ENCODE results near the gene CASP8AP2. TPM values are rescaled to one million over a fixed set of nuclear protein-coding genes. Genes with fewer than 3 reads are reported as not detected.

The CASP8AP2 gene
- total and polyA plus RNA-seq, 9 of the 15 experiments (the other 6 are each of a cell fraction or from before 2014, with no cell fraction given): 10.6 to 30.0 (median 19.1) TPM

DNA sequence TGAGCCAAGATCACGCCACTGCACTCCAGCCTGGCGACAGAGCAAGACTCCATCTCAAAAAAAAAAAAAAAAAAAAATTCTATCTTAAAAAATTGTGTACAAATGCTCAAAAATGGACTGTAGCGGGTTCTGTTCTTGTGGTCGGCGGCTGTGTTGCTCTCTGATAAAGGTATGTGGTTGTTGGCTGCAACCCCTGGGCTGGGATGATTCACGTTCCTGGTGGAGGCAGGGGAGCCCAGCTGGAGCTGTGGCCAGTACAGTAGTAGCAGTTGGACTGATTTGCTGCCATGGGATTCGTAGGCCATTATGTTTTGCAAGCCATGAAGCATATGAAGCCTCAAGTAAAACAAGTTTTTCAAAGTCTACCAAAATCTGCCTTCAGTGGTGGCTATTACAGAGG, 32.4 kb upstream of the CASP8AP2 start (continued):
- TF ChIP-seq, protein P1, sequence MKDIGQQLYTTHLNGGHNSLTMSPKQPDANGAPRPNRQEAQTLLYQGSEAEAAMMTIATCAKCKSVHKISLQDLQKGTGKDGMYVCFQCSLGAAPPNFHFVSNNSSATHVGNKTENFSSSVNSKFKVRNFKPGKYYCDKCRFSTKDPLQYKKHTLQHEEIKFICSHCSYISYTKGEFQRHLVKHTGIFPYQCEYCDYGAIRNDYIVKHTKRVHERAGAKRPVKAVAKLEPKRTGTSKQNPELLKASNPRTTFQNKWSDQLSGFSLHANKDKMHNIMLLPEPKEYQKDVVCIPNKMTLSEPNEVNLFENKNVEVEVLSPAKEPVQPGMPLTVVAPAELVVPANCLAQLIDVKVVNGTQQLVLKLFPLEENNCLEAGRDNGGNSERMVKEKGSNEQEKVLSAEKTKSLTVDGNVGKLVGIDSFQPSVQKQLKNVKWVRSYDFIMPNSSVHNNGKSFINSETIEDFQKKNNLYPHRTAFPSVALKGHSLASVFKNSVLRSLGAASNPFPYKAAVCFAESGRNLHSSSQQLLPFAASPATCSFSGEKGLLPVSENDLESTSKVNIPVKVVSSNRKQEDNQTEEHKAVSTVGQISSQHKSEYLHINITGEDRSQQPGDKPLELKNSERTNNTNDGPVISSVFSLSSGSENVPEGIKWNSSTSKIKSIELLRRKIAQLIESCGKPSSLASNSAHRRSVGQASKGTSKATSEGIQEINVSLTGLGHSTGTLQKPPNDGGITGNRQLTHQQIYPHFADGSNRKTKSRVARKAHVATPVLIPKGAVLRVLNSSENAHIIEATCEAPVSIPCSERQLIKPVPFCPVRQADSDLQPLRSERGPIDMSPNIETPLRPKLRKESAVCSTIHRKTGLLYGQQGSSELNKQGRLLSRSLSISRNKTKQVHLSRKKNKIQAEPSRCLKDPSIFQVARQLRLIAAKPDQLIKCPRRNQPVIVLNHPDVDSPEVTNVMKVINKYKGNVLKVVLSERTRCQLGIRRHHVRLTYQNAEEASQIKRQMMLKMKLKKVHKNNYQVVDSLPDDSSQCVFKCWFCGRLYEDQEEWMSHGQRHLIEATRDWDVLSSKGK (CRISPR knock-in tag; IDR thresholded peaks at IDR 0.05): no peak
- TF ChIP-seq ZNF57 (CRISPR knock-in tag; IDR thresholded peaks at IDR 0.05) (no peak), ASH1L (IDR thresholded peaks at IDR 0.05; ENCODE audit: borderline replicate concordance, low read depth, partially characterized antibody) (no peak), MYNN (IDR thresholded peaks at IDR 0.05) (no peak), MYNN (CRISPR knock-in tag; IDR thresholded peaks at IDR 0.05) (no peak), ZNF143 (CRISPR knock-in tag; IDR thresholded peaks at IDR 0.05) (no peak), MTA3 (IDR thresholded peaks at IDR 0.05; ENCODE audit: borderline replicate concordance) (no peak), TCF3 (CRISPR knock-in tag; IDR thresholded peaks at IDR 0.05) (peak; percentile 89), DPF2 (IDR thresholded peaks at IDR 0.05) (0 out of 2 replicates have a peak, but pooled peaks have one; percentile 32), FIP1L1 (IDR thresholded peaks at IDR 0.05; ENCODE audit: low read depth, low read length, poor library complexity, severe bottlenecking) (no peak), GABPB2 (CRISPR knock-in tag; conservative IDR thresholded peaks at IDR 0.05) (no peak)
- TF ChIP-seq, protein P2, sequence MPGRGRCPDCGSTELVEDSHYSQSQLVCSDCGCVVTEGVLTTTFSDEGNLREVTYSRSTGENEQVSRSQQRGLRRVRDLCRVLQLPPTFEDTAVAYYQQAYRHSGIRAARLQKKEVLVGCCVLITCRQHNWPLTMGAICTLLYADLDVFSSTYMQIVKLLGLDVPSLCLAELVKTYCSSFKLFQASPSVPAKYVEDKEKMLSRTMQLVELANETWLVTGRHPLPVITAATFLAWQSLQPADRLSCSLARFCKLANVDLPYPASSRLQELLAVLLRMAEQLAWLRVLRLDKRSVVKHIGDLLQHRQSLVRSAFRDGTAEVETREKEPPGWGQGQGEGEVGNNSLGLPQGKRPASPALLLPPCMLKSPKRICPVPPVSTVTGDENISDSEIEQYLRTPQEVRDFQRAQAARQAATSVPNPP (IDR thresholded peaks at IDR 0.05; ENCODE audit: borderline replicate concordance, insufficient read depth, insufficient read length): no peak
- TF ChIP-seq, protein P3, sequence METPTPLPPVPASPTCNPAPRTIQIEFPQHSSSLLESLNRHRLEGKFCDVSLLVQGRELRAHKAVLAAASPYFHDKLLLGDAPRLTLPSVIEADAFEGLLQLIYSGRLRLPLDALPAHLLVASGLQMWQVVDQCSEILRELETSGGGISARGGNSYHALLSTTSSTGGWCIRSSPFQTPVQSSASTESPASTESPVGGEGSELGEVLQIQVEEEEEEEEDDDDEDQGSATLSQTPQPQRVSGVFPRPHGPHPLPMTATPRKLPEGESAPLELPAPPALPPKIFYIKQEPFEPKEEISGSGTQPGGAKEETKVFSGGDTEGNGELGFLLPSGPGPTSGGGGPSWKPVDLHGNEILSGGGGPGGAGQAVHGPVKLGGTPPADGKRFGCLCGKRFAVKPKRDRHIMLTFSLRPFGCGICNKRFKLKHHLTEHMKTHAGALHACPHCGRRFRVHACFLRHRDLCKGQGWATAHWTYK (CRISPR knock-in tag; IDR thresholded peaks at IDR 0.05): no peak
- TF ChIP-seq, protein P4, sequence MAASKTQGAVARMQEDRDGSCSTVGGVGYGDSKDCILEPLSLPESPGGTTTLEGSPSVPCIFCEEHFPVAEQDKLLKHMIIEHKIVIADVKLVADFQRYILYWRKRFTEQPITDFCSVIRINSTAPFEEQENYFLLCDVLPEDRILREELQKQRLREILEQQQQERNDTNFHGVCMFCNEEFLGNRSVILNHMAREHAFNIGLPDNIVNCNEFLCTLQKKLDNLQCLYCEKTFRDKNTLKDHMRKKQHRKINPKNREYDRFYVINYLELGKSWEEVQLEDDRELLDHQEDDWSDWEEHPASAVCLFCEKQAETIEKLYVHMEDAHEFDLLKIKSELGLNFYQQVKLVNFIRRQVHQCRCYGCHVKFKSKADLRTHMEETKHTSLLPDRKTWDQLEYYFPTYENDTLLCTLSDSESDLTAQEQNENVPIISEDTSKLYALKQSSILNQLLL (CRISPR knock-in tag; IDR thresholded peaks at IDR 0.05; ENCODE audit: borderline replicate concordance): no peak
- TF ChIP-seq, protein P5, sequence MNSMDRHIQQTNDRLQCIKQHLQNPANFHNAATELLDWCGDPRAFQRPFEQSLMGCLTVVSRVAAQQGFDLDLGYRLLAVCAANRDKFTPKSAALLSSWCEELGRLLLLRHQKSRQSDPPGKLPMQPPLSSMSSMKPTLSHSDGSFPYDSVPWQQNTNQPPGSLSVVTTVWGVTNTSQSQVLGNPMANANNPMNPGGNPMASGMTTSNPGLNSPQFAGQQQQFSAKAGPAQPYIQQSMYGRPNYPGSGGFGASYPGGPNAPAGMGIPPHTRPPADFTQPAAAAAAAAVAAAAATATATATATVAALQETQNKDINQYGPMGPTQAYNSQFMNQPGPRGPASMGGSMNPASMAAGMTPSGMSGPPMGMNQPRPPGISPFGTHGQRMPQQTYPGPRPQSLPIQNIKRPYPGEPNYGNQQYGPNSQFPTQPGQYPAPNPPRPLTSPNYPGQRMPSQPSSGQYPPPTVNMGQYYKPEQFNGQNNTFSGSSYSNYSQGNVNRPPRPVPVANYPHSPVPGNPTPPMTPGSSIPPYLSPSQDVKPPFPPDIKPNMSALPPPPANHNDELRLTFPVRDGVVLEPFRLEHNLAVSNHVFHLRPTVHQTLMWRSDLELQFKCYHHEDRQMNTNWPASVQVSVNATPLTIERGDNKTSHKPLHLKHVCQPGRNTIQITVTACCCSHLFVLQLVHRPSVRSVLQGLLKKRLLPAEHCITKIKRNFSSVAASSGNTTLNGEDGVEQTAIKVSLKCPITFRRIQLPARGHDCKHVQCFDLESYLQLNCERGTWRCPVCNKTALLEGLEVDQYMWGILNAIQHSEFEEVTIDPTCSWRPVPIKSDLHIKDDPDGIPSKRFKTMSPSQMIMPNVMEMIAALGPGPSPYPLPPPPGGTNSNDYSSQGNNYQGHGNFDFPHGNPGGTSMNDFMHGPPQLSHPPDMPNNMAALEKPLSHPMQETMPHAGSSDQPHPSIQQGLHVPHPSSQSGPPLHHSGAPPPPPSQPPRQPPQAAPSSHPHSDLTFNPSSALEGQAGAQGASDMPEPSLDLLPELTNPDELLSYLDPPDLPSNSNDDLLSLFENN (IDR thresholded peaks at IDR 0.05; ENCODE audit: low read depth in 2 of 2, low read length in 2 of 2): no peak
- TF ChIP-seq, protein P6, sequence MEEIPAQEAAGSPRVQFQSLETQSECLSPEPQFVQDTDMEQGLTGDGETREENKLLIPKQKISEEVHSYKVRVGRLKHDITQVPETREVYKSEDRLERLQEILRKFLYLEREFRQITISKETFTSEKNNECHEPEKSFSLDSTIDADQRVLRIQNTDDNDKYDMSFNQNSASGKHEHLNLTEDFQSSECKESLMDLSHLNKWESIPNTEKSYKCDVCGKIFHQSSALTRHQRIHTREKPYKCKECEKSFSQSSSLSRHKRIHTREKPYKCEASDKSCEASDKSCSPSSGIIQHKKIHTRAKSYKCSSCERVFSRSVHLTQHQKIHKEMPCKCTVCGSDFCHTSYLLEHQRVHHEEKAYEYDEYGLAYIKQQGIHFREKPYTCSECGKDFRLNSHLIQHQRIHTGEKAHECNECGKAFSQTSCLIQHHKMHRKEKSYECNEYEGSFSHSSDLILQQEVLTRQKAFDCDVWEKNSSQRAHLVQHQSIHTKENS (CRISPR knock-in tag; IDR thresholded peaks at IDR 0.05): no peak

Measured in K562 (cell line).